ENCODE results near the gene USP32.

The USP32 gene

GRCh38 chr17:60416368-60416925 is 24.5 kb upstream of the USP32 start:
- no peak overlapping the region for H3K27ac Mint-ChIP-seq
- DNase-seq, result no peak
- no peak for TF ChIP-seq CTCF (IDR thresholded peaks at IDR 0.05)
- H3K36me3 Mint-ChIP-seq (ENCODE audit: low read depth), result no peaks in the 10 kb centered on the region
- no peak overlapping the region for H3K4me3 Mint-ChIP-seq
- peaks cover 20% of the 10 kb centered on the region for H3K27me3 Mint-ChIP-seq (ENCODE audit: low read depth, poor library complexity)
- H3K4me1 Mint-ChIP-seq, result peaks cover 4% of the 10 kb centered on the region
- H3K9me3 Mint-ChIP-seq, result peaks cover 3% of the 10 kb centered on the region

- no peak for TF ChIP-seq CTCF (IDR thresholded peaks at IDR 0.05)
- H3K9me3 Mint-ChIP-seq, result peaks cover 6% of the 10 kb centered on the region
- H3K4me3 Mint-ChIP-seq, result no peak overlapping the region
- no peak for DNase-seq
- H3K27ac Mint-ChIP-seq, result no peak overlapping the region
- peaks cover 16% of the 10 kb centered on the region for H3K27me3 Mint-ChIP-seq (ENCODE audit: low read depth, poor library complexity)
- no peaks in the 10 kb centered on the region for H3K36me3 Mint-ChIP-seq (ENCODE audit: low read depth)
- H3K4me1 Mint-ChIP-seq, result no peaks in the 10 kb centered on the region
These were observed 23.2 kb upstream of the USP32 start for GRCh38 chr17:60415146-60415545.

GRCh38 chr17:60412701-60413100 is 20.8 kb upstream of the USP32 start:
- Mint-ChIP-seq H3K4me3 (no peak overlapping the region), H3K4me1 (no peaks in the 10 kb centered on the region), H3K27ac (no peak overlapping the region), H3K27me3 (ENCODE audit: low read depth, poor library complexity) (peaks cover 20% of the 10 kb centered on the region), H3K9me3 (peaks cover 10% of the 10 kb centered on the region), H3K36me3 (ENCODE audit: low read depth) (no peaks in the 10 kb centered on the region)
- TF ChIP-seq CTCF (IDR thresholded peaks at IDR 0.05), result no peak
- DNase-seq, result no peak

GRCh38 chr17:60410001-60410400 is 18.1 kb upstream of the USP32 start:
- peaks cover 18% of the 10 kb centered on the region for H3K9me3 Mint-ChIP-seq
- no peak for TF ChIP-seq CTCF (IDR thresholded peaks at IDR 0.05)
- no peak overlapping the region for H3K4me3 Mint-ChIP-seq
- peaks cover 14% of the 10 kb centered on the region for H3K27me3 Mint-ChIP-seq (ENCODE audit: low read depth, poor library complexity)
- no peak for DNase-seq
- H3K27ac Mint-ChIP-seq, result no peak overlapping the region
- no peaks in the 10 kb centered on the region for H3K36me3 Mint-ChIP-seq (ENCODE audit: low read depth)
- no peaks in the 10 kb centered on the region for H3K4me1 Mint-ChIP-seq

- no peak for TF ChIP-seq CTCF (IDR thresholded peaks at IDR 0.05)
- H3K27ac Mint-ChIP-seq, result no peak overlapping the region
- no peaks in the 10 kb centered on the region for H3K36me3 Mint-ChIP-seq (ENCODE audit: low read depth)
- H3K9me3 Mint-ChIP-seq, result peaks cover 18% of the 10 kb centered on the region
- H3K27me3 Mint-ChIP-seq (ENCODE audit: low read depth, poor library complexity), result peaks cover 13% of the 10 kb centered on the region
- H3K4me3 Mint-ChIP-seq, result no peak overlapping the region
- no peaks in the 10 kb centered on the region for H3K4me1 Mint-ChIP-seq
- no peak for DNase-seq
These were observed 15.0 kb upstream of the USP32 start for GRCh38 chr17:60406887-60407286.

GRCh38 chr17:60403962-60404361 is 12.0 kb upstream of the USP32 start:
- peaks cover 13% of the 10 kb centered on the region for H3K27me3 Mint-ChIP-seq (ENCODE audit: low read depth, poor library complexity)
- no peak for DNase-seq
- peaks cover 11% of the 10 kb centered on the region for H3K9me3 Mint-ChIP-seq
- H3K4me1 Mint-ChIP-seq, result no peaks in the 10 kb centered on the region
- no peaks in the 10 kb centered on the region for H3K36me3 Mint-ChIP-seq (ENCODE audit: low read depth)
- no peak overlapping the region for H3K4me3 Mint-ChIP-seq
- no peak overlapping the region for H3K27ac Mint-ChIP-seq
- TF ChIP-seq CTCF (IDR thresholded peaks at IDR 0.05), result no peak

All from nephron progenitor cell (in vitro differentiated cells).